ENCODE results near the gene KRTAP4-5.
"Not testable (repeated sequence)": the region's sequence is repeated elsewhere in the genome, so short reads cannot be mapped to it uniquely, and the experiment has no call there.

KRTAP4-5 gene

DNA sequence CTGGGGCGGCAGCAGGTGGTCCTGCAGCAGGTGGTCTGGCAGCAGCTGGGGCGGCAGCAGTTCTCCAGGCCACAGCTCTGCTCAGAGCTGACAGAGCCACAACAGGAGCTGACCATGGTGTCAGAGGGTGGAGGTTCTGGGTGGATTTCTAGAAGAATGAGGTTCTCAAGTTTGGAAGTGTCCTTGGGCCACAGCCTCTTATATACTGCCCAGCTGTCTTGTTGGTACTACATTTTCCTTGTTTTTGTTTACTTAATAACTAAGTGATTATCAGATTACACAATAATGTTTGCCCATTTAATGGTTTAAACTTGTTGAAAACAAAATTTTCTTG lies at the start of gene KRTAP4-5:
TSS of gene KRTAP4-5 (minus strand) at position 174 of the 334 bp plus-strand sequence. CDS start at position 116, 58 bp downstream.
- no peak for DNase-seq (ENCODE audit: low spot score)

DNA sequence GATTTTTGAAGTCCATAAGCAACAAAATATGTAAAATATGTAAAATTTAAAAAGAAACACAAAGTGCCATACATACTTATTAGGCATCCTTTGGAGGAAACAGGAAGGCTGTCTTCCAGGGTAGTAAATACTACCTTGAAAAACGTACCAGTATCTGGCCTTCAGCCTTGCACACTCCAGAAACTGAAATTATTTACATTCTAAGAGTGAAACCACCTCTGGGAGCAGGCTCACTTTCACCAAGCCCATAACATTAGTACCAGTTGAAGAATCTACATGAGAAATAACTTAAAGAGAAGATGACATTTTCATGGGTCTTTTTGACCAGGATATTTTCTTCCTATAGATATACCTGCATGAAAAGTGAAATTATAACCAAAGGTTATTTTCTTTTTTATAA lies 46.4 kb upstream of the KRTAP4-5 start:
- DNase-seq (ENCODE audit: low spot score): no peak

DNA sequence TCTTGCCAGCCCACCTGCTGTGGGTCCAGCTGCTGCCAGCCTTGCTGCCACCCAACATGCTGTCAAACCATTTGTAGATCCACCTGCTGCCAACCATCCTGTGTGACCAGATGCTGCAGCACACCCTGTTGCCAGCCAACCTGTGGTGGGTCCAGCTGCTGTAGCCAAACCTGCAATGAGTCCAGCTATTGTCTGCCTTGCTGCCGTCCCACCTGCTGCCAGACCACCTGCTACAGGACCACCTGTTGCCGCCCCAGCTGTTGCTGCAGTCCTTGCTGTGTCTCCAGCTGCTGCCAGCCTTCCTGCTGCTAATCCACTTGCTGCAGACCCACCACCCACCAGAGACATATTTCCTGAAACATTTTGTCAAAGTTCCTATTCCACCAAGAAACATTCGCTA lies 40.7 kb upstream of the KRTAP4-5 start:
- DNase-seq (ENCODE audit: low spot score): no peak

DNA sequence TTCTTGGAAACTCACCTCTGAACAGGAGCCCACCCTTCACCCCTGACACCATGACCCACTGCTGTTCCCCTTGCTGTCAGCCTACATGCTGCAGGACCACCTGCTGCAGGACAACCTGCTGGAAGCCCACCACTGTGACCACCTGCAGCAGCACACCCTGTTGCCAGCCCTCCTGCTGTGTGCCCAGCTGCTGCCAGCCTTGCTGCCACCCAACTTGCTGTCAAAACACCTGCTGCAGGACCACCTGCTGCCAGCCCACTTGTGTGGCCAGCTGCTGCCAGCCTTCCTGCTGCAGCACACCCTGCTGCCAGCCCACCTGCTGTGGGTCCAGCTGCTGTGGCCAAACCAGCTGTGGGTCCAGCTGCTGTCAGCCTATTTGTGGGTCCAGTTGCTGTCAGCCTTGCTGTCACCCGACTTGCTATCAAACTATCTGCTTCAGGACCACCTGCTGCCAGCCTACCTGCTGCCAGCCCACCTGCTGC lies 40.3 kb upstream of the KRTAP4-5 start, which contains the start of gene KRTAP9-1:
TSS of gene KRTAP9-1 (plus strand) at position 51 of the 482 bp plus-strand sequence. CDS start at position 51, 0 bp downstream.
- not testable (repeated sequence) for DNase-seq (ENCODE audit: low spot score)

DNA sequence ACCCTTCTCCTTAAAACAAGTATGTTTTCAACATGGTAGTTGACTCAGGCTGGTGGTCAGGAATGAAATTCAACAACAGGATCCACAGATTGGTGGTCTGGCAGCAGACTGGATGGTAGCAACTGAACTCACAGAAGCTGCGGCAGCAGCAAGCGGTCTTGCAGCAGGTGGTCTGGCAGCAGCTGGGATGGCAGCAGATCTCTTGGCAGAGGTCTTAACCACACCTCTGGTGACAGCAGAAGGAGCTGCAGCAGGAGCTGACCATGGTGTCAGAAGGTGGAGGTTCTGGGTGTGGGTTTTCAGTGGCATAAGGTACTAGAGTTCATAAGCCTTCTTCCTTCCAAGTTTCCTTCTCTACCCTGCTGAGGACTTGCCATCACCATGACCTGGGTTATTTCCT lies 37.2 kb upstream of the KRTAP4-5 start:
- no peak for DNase-seq (ENCODE audit: low spot score)

DNA sequence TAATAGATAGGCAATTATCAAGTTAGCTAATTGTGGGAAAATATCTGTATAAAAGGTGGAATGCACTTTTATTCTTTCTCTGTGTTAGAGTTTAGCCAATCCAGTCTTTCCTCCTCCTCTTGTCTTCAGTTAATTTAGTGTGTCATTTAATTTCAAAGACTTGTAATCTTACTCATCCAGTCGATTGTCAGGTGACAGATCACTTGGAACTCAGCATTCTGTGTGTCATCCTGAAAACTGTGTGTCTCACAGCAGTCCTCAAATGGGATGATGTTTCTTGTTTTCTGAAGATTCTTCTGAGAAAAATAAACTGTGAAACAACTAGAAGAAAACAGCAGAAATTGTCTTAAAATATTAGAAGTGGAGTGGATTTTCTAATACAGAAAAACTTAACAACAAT lies 35.4 kb upstream of the KRTAP4-5 start:
- no peak for DNase-seq (ENCODE audit: low spot score)

DNA sequence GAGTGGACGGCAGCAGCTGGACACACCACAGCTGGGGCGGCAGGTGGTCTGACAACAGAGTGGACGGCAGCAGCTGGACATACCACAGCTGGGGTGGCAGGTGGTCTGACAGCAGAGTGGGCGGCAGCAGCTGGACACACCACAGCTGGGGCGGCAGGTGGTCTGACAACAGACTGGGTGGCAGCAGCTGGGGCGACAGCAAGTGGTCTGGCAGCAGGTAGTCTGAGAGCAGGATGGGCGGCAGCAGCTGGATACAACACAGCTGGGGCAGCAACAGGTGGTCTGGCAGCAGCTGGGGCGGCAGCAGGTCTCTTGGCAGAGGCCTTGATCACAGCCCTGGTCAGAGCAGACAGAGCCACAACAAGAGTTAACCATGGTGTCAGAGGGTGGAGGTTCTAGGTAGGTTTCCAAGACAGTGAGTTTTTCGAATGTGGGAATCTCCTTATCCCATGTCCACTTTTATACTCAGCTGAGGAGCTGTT lies 34.9 kb upstream of the KRTAP4-5 start, which contains the start of gene KRTAP4-1:
TSS of gene KRTAP4-1 (minus strand) at position 432 of the 482 bp plus-strand sequence. CDS start at position 375, 57 bp downstream.
- no peak for DNase-seq (ENCODE audit: low spot score)

DNA sequence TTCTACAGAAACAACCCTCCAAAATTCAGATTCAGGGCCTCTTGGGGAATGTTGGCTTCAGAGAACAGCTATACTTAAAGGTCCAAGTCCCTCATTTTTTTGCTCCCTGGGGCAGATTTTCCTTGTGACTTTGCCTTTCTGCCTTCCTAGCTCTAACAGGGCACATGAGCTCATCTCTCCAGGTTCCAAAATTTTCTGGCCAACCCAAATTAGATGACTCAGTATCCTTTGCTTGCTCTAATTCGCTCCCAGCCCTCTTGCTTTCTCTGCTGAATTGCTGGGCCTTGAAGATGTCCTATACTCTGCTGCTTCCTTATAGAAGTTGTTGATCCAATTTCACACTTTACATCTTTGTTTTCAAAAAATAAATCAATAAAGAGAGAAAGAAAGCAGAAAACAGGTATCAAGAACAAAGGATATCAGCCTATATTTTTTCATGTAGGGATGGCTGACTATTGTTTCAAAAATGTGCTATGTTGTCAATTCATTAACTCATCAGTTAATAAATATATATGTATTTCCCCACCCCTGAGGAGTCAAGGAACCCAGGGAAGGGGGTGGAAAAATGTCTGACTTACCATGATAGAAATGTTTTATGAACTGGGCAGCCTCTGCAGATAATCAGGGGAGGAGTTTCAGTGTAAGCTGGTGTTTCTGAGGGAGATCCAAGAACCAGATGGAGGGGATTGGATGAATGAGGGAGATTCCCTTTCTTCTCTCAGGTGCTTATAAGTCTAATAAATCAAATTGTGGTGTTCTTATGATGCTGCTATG lies 29.4 kb upstream of the KRTAP4-5 start:
- DNase-seq (ENCODE audit: low spot score): no peak

DNA sequence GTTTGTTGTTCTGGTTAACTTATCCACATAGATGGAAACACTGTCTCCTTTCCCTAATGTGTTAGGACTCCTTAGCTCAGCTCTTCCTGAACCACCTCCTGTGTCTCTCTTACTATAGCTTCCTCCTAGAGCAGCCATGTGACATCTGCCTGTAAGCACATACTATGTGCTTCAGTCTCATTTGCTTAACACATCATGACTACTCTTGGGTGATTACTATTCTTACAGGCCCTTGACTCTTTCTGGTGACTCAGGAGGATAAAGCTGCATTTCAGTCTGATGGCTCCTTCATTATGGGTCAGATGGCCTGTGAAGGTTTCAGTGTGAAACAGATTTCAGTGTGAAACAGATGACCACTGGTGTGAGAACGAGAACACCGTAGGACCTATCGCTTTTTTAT lies 28.7 kb upstream of the KRTAP4-5 start:
- no peak for DNase-seq (ENCODE audit: low spot score)

DNA sequence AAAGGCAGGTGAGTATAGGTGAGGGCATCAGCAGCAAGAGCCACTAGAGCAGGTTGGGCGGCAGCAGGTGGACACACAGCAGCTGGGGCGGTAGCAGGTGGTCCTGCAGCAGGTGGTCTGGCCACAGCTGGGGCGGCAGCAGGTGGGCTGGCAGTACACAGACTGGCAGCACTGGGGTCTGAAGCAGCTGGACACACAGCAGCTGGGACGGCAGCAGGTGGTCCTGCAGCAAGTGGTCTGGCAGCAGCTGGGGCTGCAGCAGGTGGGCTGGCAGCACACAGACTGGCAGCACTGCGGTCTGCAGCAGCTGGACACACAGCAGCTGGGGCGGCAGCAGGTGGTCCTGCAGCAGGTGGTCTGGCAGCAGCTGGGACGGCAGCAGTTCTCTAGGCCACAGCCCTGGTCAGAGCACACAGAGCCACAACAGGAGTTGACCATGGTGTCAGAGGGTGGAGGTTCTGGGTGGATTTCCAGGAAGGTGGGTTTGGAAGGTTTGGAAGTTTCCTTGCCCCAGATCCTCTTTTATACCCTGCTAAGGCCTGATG lies 28.2 kb upstream of the KRTAP4-5 start, which contains the start of gene KRTAP4-2:
TSS of gene KRTAP4-2 (minus strand) at position 495 of the 545 bp plus-strand sequence. CDS start at position 438, 57 bp downstream.
- no peak for DNase-seq (ENCODE audit: low spot score)

DNA sequence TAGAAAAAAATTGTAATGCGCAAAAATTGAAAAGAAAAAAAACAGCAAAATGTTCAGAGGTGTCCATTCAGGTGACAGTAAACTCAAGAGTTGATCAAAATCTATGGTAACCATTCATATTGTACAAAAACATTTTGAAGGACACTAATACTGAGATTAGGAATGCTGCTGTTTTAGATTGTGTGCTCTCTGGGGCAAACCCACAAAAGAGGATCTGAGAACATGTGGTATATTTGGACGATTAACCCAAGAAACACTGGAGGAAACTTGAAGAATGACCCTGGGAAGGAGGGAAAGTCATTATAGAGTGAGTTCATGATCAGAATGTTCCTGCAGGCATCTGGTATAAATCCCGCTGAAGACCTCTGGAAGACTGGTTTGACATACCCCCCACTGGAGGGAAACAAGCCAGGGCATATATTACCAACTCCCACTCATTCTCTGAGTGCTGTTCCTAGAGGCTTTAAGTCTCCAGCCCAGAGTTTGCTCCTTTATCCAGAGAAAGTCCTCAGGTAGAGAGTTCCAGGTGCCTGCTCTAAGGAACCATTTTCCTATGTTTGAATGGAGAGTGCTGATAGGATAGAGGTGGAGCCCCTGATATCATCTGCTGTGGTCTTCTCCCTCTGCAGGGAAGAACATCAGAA lies 27.2 kb upstream of the KRTAP4-5 start:
- DNase-seq (ENCODE audit: low spot score): no peak

DNA sequence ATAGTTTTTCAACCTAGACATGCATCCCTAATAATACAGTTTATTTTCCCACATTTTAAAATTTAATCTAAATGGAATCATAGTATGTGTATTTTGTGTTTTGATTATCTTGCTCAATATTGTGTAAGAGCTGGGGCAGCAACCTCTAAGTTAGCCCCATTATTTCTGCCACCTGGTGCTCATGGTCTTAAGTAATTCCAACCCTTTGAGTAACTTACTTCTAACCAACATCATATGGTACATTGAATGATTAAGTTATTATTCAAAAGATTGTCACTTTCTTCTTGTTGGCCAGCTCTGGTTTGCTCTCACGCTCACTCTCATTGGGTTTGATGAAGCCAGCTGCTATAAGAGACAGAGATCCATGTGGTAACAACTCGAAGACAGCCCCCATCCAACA lies 22.3 kb upstream of the KRTAP4-5 start:
- DNase-seq (ENCODE audit: low spot score): no peak

DNA sequence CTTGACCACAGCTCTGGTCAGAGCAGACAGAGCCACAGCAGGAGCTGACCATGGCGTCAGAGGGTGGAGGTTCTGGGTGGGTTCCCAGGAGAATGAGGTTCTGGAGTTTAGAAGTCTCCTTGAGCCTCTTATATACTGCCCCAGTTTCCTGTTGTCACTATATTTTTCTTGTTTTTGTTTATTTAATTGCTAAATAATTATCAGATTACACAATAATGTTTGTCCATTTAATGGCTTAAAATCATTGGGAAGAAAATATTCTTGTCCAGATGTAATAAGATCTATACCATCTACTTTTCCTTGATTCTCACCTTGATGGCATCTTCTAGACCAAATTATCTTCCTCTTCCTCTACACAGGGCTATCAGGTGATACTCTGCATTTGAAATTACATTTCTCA lies 18.5 kb upstream of the KRTAP4-5 start, which contains the start of gene KRTAP4-3:
TSS of gene KRTAP4-3 (minus strand) at position 101 of the 400 bp plus-strand sequence. CDS start at position 52, 49 bp downstream.
- no peak for DNase-seq (ENCODE audit: low spot score)

DNA sequence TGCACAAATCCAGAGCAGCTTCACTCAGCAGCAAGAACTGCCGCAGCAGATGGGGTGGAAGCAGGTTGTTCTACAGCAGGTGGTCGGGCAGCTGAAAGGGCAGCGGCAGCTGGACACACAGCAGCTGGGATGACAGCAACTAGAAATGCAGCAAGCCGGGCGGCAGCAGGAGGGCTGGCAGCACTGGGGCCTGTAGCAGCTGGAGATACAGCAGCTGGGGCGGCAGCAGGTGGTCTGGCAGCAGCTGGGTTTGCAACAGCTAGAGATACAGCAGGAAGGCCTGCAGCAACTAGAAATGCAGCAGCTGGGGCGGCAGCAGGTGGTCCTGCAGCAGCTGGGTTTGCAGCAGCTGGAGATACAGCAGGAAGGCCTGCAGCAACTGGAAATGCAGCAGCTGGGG lies 17.9 kb upstream of the KRTAP4-5 start:
- no peak for DNase-seq (ENCODE audit: low spot score)

DNA sequence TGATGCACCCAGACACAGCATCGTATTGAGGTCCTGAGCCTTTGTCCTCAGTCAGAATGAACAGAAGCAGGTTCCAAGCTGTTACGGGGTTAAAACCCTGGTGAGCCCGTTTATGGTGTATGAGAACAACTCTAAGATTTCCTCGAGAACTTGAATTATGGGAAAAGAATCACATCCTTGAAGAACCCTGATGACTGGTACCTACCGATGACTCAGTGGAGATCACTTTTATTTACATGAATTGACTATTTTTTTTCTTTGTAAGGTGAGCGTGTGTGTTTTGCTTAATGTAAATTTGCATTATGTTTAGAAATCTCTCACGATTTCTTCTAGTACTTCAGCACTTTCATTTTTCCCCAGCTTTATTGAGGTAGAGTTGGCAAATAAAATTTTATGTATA lies 14.2 kb upstream of the KRTAP4-5 start:
- no peak for DNase-seq (ENCODE audit: low spot score)

DNA sequence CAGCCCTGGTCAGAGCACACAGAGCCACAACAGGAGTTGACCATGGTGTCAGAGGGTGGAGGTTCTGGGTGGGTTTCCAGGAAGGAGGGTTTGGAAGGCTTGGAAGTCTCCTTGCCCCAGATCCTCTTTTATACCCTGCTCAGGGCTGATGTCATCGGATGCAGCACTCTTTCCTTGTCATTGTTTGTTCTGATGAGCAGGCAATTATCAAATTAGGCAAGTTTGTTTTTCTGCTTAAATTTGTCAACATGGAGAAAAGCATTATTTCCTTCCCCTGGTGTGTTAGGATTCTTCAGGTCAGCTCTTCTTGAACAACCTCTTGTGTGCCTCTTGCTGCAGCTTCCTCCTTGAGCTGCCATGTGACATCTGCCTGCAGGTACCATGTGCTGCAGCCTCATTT lies 11.0 kb upstream of the KRTAP4-5 start, which contains the start of gene KRTAP4-4:
TSS of gene KRTAP4-4 (minus strand) at position 101 of the 400 bp plus-strand sequence. CDS start at position 44, 57 bp downstream.
- DNase-seq (ENCODE audit: low spot score): no peak

DNA sequence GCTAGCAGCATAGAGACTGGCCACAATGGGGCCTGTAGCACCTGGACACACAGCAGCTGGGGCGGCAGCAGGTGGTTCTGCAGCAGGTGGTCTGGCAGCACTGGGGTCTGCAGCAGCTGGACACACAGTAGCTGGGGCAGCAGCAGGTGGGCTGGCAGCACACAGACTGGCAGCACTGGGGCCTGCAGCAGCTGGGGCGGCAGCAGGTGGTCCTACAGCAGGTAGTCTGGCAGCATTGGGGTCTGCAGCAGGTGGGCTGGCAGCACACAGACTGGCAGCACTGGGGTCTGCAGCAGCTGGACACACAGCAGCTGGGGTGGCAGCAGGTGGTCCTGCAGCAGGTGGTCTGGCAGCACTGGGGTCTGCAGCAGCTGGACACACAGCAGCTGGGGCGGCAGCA lies 10.6 kb upstream of the KRTAP4-5 start:
- DNase-seq (ENCODE audit: low spot score): not testable (repeated sequence)

DNA sequence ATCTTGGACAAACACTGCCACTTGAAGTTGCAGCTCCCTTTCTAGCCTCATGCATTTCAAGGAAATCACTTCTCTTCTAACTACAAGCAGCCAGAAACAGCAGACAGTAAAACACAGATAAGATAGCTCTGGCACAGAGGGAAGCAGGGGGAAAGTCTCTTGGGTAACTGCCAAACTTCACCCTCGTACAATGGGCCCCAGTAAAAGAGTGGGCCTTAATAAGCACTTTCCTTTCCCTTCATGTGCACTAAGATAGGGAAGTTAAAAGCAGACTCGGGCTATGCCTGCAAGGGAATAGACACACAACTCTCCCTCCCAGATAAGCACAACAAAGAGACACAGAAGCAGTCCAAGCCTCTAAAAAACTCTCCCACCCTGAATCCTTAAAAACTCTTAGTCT lies 4.2 kb upstream of the KRTAP4-5 start:
- no peak for DNase-seq (ENCODE audit: low spot score)

DNA sequence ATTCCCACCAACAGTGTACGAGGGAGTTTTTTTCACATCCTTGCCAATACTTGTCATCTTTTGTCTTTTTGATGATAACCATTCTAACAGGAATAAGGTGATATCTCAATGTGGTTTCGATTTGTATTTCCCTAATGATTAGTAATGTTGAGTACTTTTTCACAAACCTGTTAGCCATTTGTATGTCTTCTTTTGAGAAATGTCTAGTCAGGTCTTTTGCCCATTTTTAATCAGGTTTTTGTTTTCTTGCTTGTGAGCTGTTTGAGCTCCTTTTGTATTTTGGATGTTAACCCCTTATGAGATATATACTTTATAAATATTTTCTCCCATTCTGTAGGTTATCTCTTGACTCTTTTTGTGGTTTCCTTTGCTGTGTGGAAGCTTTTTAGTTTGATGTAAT lies 1.9 kb upstream of the KRTAP4-5 start:
- no peak for DNase-seq (ENCODE audit: low spot score)

DNA sequence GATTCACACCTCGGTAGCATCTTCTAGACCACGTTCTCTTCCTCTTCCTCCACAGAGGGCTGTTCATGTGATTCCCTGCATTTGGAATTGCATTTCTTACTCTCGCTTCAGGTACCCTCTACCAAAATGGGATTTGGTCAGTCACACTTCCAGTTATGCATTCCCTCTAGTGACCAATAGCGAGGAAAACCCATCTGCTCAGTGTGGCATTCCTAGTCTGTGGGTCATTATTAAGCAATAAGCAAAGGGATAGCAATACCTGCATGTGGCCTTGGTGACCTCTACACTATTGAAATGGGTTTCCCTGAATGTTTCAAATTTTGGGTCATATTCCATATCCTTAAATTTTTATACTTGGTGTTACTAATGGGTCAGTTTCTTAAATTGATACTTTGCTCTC lies 401 bp upstream of the KRTAP4-5 start:
- no peak for DNase-seq (ENCODE audit: low spot score)

DNA sequence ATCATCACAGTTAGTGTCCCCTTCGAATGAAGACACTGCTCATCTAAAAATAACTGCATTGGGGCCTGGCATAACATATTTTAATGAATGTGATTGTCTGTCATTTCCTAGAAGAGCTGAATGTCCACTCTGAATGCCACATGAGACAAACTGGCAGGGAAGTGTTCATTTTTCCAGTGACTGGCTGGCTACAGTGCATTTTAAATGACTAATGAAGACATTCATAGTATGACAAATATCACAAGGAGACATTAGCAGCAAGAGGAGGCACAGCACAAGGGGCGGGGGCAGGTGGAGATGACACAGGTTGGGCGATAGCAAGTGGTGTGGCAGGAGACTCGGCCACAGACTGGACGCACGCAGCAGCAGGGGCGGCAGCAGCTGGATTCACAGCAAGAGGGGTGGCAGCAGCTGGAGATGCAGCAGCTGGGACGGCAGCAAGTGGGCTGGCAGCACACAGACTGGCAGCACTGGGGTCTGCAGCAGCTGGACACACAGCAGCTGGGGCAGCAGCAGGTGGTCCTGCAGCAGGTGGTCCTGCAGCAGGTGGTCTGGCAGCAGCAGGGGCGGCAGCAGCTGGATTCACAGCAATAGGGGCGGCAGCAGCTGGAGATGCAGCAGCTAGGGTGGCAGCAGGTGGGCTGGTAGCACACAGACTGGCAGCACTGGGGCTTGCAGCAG lies 514 bp downstream of the KRTAP4-5 start:
- DNase-seq (ENCODE audit: low spot score): not testable (repeated sequence)

Data from COLO829 (cell line).